ENCODE data around the gene GJA4. TPM values are rescaled to one million over a fixed set of nuclear protein-coding genes. Genes with fewer than 3 reads are reported as not detected.

The GJA4 gene
- polyA plus RNA-seq, 1 of the 3 experiments (the other 2 are of a cell fraction): not detected

DNA sequence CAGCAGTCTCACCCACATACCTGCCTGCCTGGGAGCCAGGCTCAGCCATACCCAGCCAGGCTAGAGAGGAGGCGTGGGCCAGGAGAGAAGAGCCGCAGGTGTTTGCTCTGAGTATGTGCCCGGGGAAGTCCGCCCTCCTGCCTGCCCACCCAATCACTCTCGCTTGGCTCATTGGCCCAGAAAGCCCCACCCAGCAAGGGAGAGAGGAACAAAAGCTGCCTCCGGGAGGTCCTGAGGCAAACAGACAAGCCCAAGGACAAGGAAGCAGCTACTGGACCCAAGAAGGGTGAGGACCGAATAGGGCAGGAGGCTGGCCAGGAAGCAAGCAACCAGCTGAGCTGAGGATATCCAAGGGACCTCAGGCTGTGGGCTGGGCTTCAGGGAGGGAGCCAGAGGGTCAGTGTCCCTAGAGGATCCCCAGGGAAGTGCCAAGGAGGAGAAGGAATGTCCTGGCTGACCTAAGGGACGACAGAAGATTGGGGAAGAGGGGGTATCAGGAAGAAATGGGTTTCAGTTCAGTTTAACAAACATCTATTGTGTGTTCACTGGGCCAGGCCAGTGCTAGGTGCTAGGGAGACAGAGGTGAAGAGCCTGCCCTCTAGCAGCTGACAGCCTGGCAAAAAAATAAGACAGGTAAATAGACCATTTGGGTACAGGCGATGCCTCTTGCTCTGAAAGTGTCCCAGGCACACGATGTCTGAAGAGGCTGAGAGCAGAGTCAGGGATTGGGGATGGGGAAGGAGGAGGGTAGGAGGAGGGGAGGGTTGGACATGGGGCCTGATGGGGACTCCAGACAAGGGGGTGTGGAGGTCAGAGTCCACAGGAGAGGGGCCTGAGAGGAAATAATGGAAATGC lies 33.1 kb upstream of the GJA4 start, which contains the start of gene GJB4:
Gene GJB4 (plus strand): TSS at position 238 of the 855 bp plus-strand sequence. CDS start 1,515 bp downstream, outside the sequence.
- WGBS (ENCODE audit: low lambda C conversion rate): 46% methylated on average over 7 of the region's 10 CpGs
- CTCF ChIA-PET: interaction anchor here (1.0 to 2.5 kb wide), 2 partner anchors 17 to 93 kb away, joined by 4 to 13 read pairs; no protein-coding TSS in a partner anchor
- no peak for DNase-seq

More for the DNA sequence above, 33.1 kb upstream of the GJA4 start, which contains the start of gene GJB4:
- Histone ChIP-seq H3K36me3 (replicated peaks in 1 of 2; ENCODE audit: control insufficient read depth in 1 of 2, insufficient read depth in 2 of 2, low read length in 1 of 2) (no peaks in the 10 kb centered on the region), H3K9me2 (no peaks in the 10 kb centered on the region), H3F3A (replicated peaks; ENCODE audit: insufficient read depth) (no peaks in the 10 kb centered on the region), H3K4me3 (ENCODE audit: low read depth in 2 of 2, low read length in 1 of 2) (no peak within 1 kb of the TSS), H3K4me1 (ENCODE audit: control insufficient read depth in 1 of 2, insufficient read depth in 2 of 2, low read depth in 1 of 2, low read length in 1 of 2) (no peaks in the 10 kb centered on the region), H3K9me3 (no peaks in the 10 kb centered on the region), H4K20me1 (ENCODE audit: insufficient read depth) (no peaks in the 10 kb centered on the region), H3K9ac (no peak within 1 kb of the TSS), H3K27me3 (ENCODE audit: insufficient read depth) (no peaks in the 10 kb centered on the region), H3K4me2 (no peak within 1 kb of the TSS), H2AFZ (ENCODE audit: low read depth) (no peak within 1 kb of the TSS), H3K27ac (ENCODE audit: low read depth in 2 of 2, low read length in 1 of 2) (no peak within 1 kb of the TSS), H3K79me2 (ENCODE audit: insufficient read depth) (no peaks in the 10 kb centered on the region)
- POLR2A ChIA-PET: no interaction called here
- no peak for TF ChIP-seq EP300 (IDR thresholded peaks at IDR 0.05; ENCODE audit: borderline replicate concordance in 1 of 2, low read depth in 1 of 2, low read length in 1 of 2)
- TF ChIP-seq SMC3 (IDR thresholded peaks at IDR 0.05; ENCODE audit: low read depth, low read length): no peak
- no peak for TF ChIP-seq ELF1 (IDR thresholded peaks at IDR 0.05)
- no peak for TF ChIP-seq POLR2AphosphoS5 (IDR thresholded peaks at IDR 0.05; ENCODE audit: low read depth, low read length)
- no peak for TF ChIP-seq ZBTB33 (IDR thresholded peaks at IDR 0.05; ENCODE audit: borderline replicate concordance, low read depth)
- TF ChIP-seq, protein P1, sequence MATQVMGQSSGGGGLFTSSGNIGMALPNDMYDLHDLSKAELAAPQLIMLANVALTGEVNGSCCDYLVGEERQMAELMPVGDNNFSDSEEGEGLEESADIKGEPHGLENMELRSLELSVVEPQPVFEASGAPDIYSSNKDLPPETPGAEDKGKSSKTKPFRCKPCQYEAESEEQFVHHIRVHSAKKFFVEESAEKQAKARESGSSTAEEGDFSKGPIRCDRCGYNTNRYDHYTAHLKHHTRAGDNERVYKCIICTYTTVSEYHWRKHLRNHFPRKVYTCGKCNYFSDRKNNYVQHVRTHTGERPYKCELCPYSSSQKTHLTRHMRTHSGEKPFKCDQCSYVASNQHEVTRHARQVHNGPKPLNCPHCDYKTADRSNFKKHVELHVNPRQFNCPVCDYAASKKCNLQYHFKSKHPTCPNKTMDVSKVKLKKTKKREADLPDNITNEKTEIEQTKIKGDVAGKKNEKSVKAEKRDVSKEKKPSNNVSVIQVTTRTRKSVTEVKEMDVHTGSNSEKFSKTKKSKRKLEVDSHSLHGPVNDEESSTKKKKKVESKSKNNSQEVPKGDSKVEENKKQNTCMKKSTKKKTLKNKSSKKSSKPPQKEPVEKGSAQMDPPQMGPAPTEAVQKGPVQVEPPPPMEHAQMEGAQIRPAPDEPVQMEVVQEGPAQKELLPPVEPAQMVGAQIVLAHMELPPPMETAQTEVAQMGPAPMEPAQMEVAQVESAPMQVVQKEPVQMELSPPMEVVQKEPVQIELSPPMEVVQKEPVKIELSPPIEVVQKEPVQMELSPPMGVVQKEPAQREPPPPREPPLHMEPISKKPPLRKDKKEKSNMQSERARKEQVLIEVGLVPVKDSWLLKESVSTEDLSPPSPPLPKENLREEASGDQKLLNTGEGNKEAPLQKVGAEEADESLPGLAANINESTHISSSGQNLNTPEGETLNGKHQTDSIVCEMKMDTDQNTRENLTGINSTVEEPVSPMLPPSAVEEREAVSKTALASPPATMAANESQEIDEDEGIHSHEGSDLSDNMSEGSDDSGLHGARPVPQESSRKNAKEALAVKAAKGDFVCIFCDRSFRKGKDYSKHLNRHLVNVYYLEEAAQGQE (IDR thresholded peaks at IDR 0.05; ENCODE audit: low read depth, low read length): no peak
- no peak for TF ChIP-seq EZH2phosphoT487 (IDR thresholded peaks at IDR 0.05; ENCODE audit: borderline replicate concordance, low read depth)
- TF ChIP-seq TCF12 (IDR thresholded peaks at IDR 0.05): no peak
- no peak for TF ChIP-seq MAX (IDR thresholded peaks at IDR 0.05; ENCODE audit: low read depth)
- TF ChIP-seq MXI1 (IDR thresholded peaks at IDR 0.05; ENCODE audit: low read depth, low read length): no peak
- TF ChIP-seq RFX5 (IDR thresholded peaks at IDR 0.05; ENCODE audit: low read length): no peak
- no peak for TF ChIP-seq GABPA (IDR thresholded peaks at IDR 0.05; ENCODE audit: low read depth)
- no peak for TF ChIP-seq FOXM1 (IDR thresholded peaks at IDR 0.05; ENCODE audit: low read depth)
